Prostate gland (tissue), 2 donors: ENCODE data around the gene PSTPIP1. TPM values are rescaled to one million over a fixed set of nuclear protein-coding genes. Genes with fewer than 3 reads are reported as not detected.
A peak's percentile ranks its signal among the peaks of the same experiment; 100 is the strongest.

Source experiments
- DNase-seq: peaks from one replicate; pipeline ENCODE4 v3.0.0-alpha.2; 2019; ENCODE audit warnings: low spot score
- H3K27ac ChIP-seq, 2 donors: fragments of 200-600 bp; sonication (generic); 2 replicates each; pipeline ENCODE4 v1.5.1; 2017 to 2019
- H3K27me3 ChIP-seq: fragments of 200-600 bp; sonication (generic); replicated peaks from 2 replicates; pipeline ENCODE4 v1.5.1; 2019; ENCODE audit not compliant: insufficient read depth
- H3K36me3 ChIP-seq, 2 donors: fragments of 200-600 bp; sonication (generic); 1 replicate in 1 of 2; 2 replicates in 1 of 2; pipeline versions ENCODE4 v1.5.1 to v1.8.1; 2017 to 2019
- H3K4me1 ChIP-seq: fragments of 200-600 bp; sonication (generic); replicated peaks from 2 replicates; pipeline ENCODE4 v1.5.1; 2019
- H3K4me3 ChIP-seq, 2 donors: fragments of 200-600 bp; sonication (generic); 2 replicates each; pipeline ENCODE4 v1.5.1; 2017 to 2019
- H3K9me3 ChIP-seq: fragments of 200-600 bp; sonication (generic); 2 replicates; pipeline ENCODE4 v1.5.1; 2017
- POLR2A ChIP-seq: fragments of 450-650 bp; IDR thresholded peaks from one replicate; pipeline ENCODE4 v1.6.1; 2016; ENCODE audit warnings: antibody characterized with exemption, mild to moderate bottlenecking
- POLR2AphosphoS5 ChIP-seq: sonication (generic); formaldehyde crosslinking; IDR thresholded peaks from one replicate; pipeline ENCODE4 v1.6.1; 2017; ENCODE audit warnings: antibody characterized with exemption
- WGBS: methylation state at CpG from one replicate; pipeline ENCODE4 v1.1.5; 2018; 5-methylcytosine and 5-hydroxymethylcytosine counted together
- intact Hi-C: fragments of 100-400 bp; cut with DNase I; formaldehyde crosslinking; loops from one replicate; pipeline ENCODE4 v1.14.2; 2022
- total RNA-seq, 2 donors: library from RNA; depleted of rRNA; stranded (reverse); fragments of >200 nt; gene quantifications; one replicate each; pipeline ENCODE4 v1.1.0, GENCODE V29; 2016
- TF ChIP-seq, protein P1 (sequence below), 4 experiments: fragments of 200-600 bp in 2 of 4; fragments of 450-650 bp in 2 of 4; sonication (generic) in 2 of 4; IDR thresholded peaks; 1 replicate in 3 of 4; 2 replicates in 1 of 4; pipeline ENCODE4 v1.5.1; 2016 to 2019; ENCODE audit warnings: antibody characterized with exemption in 4 of 4, mild to moderate bottlenecking in 2 of 4, moderate library complexity in 2 of 4

The PSTPIP1 gene
- total RNA-seq, 2 donors from 2014 or later, result 2.1 to 7.0 TPM

DNA sequence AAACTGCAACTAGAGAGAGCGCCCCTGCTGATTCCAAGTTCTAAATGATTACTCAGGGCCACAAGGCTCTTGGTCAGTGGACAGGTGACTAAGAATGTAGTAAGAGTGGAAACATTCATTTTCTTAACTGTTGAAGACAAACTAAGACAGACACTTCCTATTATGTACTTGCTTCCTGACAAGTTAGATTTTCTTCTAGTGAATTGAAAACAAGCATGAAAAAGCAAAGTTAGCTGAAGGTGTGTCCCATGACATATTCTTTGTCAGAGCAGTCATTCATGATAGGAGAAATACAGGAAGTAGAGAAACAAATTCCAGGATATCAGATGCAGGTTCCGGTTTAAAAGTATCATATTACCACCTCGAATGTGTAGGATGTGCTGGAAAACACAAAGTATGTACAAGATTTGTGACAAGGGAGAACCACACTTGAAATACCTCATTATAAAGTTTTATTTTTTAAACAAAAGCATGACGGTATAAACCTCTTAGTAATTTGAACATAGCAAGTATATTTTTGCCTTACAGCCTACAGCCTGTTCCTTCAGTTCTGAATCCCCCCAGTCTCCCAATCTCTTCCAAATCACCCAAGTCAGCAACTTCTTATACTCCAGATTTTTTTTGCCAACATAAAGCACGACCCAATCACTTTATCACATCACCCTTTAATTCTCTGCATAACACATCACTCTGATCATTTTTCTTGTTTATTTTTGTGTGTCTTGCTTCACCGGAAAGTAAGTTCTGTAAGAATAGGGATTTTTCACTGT lies 69.8 kb downstream of the PSTPIP1 start:
- WGBS, result 63% methylated on average over 6 of the region's 6 CpGs
- H3K36me3 ChIP-seq, result no peaks in the 10 kb centered on the region
- intact Hi-C loops, result no loop called here
- TF ChIP-seq, protein P1, sequence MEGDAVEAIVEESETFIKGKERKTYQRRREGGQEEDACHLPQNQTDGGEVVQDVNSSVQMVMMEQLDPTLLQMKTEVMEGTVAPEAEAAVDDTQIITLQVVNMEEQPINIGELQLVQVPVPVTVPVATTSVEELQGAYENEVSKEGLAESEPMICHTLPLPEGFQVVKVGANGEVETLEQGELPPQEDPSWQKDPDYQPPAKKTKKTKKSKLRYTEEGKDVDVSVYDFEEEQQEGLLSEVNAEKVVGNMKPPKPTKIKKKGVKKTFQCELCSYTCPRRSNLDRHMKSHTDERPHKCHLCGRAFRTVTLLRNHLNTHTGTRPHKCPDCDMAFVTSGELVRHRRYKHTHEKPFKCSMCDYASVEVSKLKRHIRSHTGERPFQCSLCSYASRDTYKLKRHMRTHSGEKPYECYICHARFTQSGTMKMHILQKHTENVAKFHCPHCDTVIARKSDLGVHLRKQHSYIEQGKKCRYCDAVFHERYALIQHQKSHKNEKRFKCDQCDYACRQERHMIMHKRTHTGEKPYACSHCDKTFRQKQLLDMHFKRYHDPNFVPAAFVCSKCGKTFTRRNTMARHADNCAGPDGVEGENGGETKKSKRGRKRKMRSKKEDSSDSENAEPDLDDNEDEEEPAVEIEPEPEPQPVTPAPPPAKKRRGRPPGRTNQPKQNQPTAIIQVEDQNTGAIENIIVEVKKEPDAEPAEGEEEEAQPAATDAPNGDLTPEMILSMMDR (IDR thresholded peaks at IDR 0.05), result no peak
- no peak for TF ChIP-seq POLR2AphosphoS5
- DNase-seq, result no peak
- no peaks in the 10 kb centered on the region for H3K4me1 ChIP-seq
- H3K4me3 ChIP-seq, result no peak overlapping the region
- no peak overlapping the region for H3K27ac ChIP-seq
- no peaks in the 10 kb centered on the region for H3K27me3 ChIP-seq
- no peaks in the 10 kb centered on the region for H3K9me3 ChIP-seq

GRCh38 chr15:77066971-77067690 lies 72.2 kb downstream of the PSTPIP1 start:
- Histone ChIP-seq H3K27me3 (no peaks in the 10 kb centered on the region), H3K4me1 (no peaks in the 10 kb centered on the region), H3K27ac (no peak overlapping the region), H3K36me3 (no peaks in the 10 kb centered on the region), H3K9me3 (no peaks in the 10 kb centered on the region), H3K4me3 (no peak overlapping the region)
- no peak for DNase-seq
- intact Hi-C loops, result no loop called here
- TF ChIP-seq, protein P1 (IDR thresholded peaks at IDR 0.05), result no peak
- peak; percentile 11 for TF ChIP-seq POLR2AphosphoS5
- 55% methylated on average over 3 of the region's 3 CpGs for WGBS

GRCh38 chr15:77067691-77068367 lies 72.9 kb downstream of the PSTPIP1 start:
- intact Hi-C loops, result no loop called here
- no peak overlapping the region for H3K27ac ChIP-seq
- H3K9me3 ChIP-seq, result no peaks in the 10 kb centered on the region
- H3K4me3 ChIP-seq, result no peak overlapping the region
- 28% methylated on average over 3 of the region's 3 CpGs for WGBS
- TF ChIP-seq POLR2AphosphoS5 (no peak), POLR2A (no peak)
- TF ChIP-seq, protein P1 (IDR thresholded peaks at IDR 0.05), result no peak
- no peaks in the 10 kb centered on the region for H3K36me3 ChIP-seq
- no peak for DNase-seq
- no peaks in the 10 kb centered on the region for H3K27me3 ChIP-seq
- no peaks in the 10 kb centered on the region for H3K4me1 ChIP-seq

DNA sequence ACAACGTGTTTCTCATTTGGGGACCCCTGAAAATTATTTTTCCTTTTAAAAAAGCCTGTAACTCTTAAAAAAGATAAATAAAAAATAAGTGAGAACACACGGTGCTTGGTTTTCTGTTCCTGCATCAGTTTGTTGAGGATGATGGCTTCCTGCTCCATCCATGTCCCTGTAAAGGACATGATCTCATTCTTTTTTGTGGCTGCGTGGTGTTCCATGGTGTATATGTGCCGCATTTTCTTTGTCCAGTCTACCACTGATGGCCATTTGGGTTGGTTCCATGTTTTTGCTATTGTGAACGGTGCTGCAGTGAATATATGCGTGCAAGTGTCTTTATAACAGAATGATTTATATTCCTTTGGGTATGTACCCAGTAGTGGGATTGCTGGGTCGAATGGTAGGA lies 73.7 kb downstream of the PSTPIP1 start:
- Histone ChIP-seq H3K27me3 (no peaks in the 10 kb centered on the region), H3K36me3 (no peaks in the 10 kb centered on the region), H3K4me3 (no peak overlapping the region), H3K4me1 (no peaks in the 10 kb centered on the region), H3K27ac (no peak overlapping the region), H3K9me3 (no peaks in the 10 kb centered on the region)
- 88% methylated on average over 7 of the region's 7 CpGs for WGBS
- intact Hi-C loops, result no loop called here
- TF ChIP-seq POLR2A, result no peak
- TF ChIP-seq, protein P1 (IDR thresholded peaks at IDR 0.05), result no peak
- no peak for TF ChIP-seq POLR2AphosphoS5
- DNase-seq, result no peak
